KBM-7 (cell line): ENCODE data around the gene DMRTA2.
"Not testable (repeated sequence)": the region's sequence is repeated elsewhere in the genome, so short reads cannot be mapped to it uniquely, and the experiment has no call there.

Source experiments
- DNase-seq: peaks from one replicate; pipeline ENCODE4 v3.0.0-alpha.2; 2015
- in situ Hi-C: fragments of 300-500 bp; cut with MboI; formaldehyde crosslinking; loops from 2 replicates; pipeline ENCODE4 v1.14.3; 2020; ENCODE audit warnings: low sequenced_read_pairs, low pct_unique_long_range_greater_than_20kb, mixed read lengths

DMRTA2 gene

GRCh38 chr1:50412813-50413476 lies 10.3 kb downstream of the DMRTA2 start:
- no peak for DNase-seq
- in situ Hi-C loops: no loop called here

GRCh38 chr1:50405814-50406213 lies 17.4 kb downstream of the DMRTA2 start:
- no peak for DNase-seq
- in situ Hi-C loops: no loop called here

GRCh38 chr1:50393522-50394120 lies 29.6 kb downstream of the DMRTA2 start:
- no peak for DNase-seq
- in situ Hi-C loops: no loop called here

GRCh38 chr1:50381551-50381950 lies 41.7 kb downstream of the DMRTA2 start:
- DNase-seq, in situ Hi-C loops: not testable (repeated sequence)

- in situ Hi-C loops: no loop called here
These were observed 44.5 kb downstream of the DMRTA2 start for GRCh38 chr1:50378770-50379169.

GRCh38 chr1:50373532-50373931 lies 49.7 kb downstream of the DMRTA2 start:
- in situ Hi-C loops: loop anchor here (25.0 kb wide), 1 partner anchor 239 kb away; no protein-coding TSS in a partner anchor
- DNase-seq: no peak

More at GRCh38 chr1:50378770-50379169, 44.5 kb downstream of the DMRTA2 start:
- DNase-seq: no peak

GRCh38 chr1:50371749-50372148 lies 51.5 kb downstream of the DMRTA2 start:
- no peak for DNase-seq
- in situ Hi-C loops: loop anchor here (25.0 kb wide), 1 partner anchor 241 kb away; no protein-coding TSS in a partner anchor

- DNase-seq: peak; percentile 15
- in situ Hi-C loops: loop anchor here (25.0 kb wide), 1 partner anchor 242 kb away; no protein-coding TSS in a partner anchor
These were observed 53.4 kb downstream of the DMRTA2 start for GRCh38 chr1:50369830-50370229.

GRCh38 chr1:50369008-50369634 lies 54.1 kb downstream of the DMRTA2 start:
- no peak for DNase-seq
- in situ Hi-C loops: loop anchor here (25.0 kb wide), 1 partner anchor 243 kb away; no protein-coding TSS in a partner anchor

- in situ Hi-C loops: loop anchor here (25.0 kb wide), 1 partner anchor 244 kb away; no protein-coding TSS in a partner anchor
These were observed 54.9 kb downstream of the DMRTA2 start for GRCh38 chr1:50368179-50369007.

More at GRCh38 chr1:50368179-50369007, 54.9 kb downstream of the DMRTA2 start:
- peak; percentile 60 for DNase-seq
